Measurements from ENCODE around the gene MED20.

DNA sequence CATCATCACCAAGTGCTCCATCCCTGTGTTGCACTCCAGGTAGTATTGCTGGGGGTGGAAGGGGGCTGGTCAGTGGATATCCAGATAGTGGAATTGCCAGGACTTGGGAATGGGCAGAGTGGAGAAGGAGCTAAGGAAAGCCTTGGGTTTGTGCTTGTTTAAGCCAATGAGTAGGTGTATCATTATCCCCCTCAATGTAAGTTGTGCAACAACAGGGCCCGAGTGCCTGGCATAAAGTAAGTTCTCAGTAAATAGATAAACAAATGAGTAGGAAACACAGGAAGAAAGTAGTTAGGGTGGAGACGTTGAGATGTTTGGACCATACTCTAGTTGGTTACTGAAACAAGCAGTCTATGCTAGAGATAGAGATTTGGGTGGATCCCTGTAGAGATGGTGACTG is 10.9 kb upstream of the MED20 start:
- TF ChIP-seq GABPA (IDR thresholded peaks at IDR 0.05; ENCODE audit: low read depth) (no peak), EZH2 (IDR thresholded peaks at IDR 0.05; ENCODE audit: borderline replicate concordance, control insufficient read depth, low read depth, low read length) (no peak), CTCF (IDR thresholded peaks at IDR 0.05 in 2 of 3, conservative IDR thresholded peaks at IDR 0.05 in 1 of 3; ENCODE audit: control insufficient read depth in 2 of 3, extremely low read depth in 1 of 3, insufficient read depth in 1 of 3, low read depth in 3 of 3, low read length in 3 of 3) (no peak), FOS (IDR thresholded peaks at IDR 0.05; ENCODE audit: borderline replicate concordance, extremely low read depth, insufficient read length) (no peak), POLR2AphosphoS5 (IDR thresholded peaks at IDR 0.05; ENCODE audit: low read length) (no peak), TCF7 (IDR thresholded peaks at IDR 0.05; ENCODE audit: borderline replicate concordance) (no peak), RAD21 (IDR thresholded peaks at IDR 0.05; ENCODE audit: insufficient read depth, low read depth, low read length) (no peak)

Measured in GM12878 (cell line).